HCT116 (cell line): ENCODE data around the gene DEPDC1B. TPM values are rescaled to one million over a fixed set of nuclear protein-coding genes. Genes with fewer than 3 reads are reported as not detected.

Experiments
- ATAC-seq: fragments of 200-7000 bp; cut with Tn5 transposase; 2 replicates; pipeline ENCODE4 v1.9.1; 2020; ENCODE audit warnings: mild to moderate bottlenecking, moderate library complexity
- BruUV-seq: library from RNA; stranded (reverse); fragments of 400-500 nt; replicated peaks from 2 replicates; lab custom pipeline; 2021; lab: Mats Ljungman, UMichigan
- CTCF ChIA-PET: fragments of 300-600 bp; sonication (Branson Sonifier 250); formaldehyde crosslinking; loops from one replicate; lab custom pipeline; 2021; ENCODE audit warnings: antibody characterized with exemption; lab: Charles Lee
- POLR2A ChIA-PET: fragments of 300-600, 350-600 bp; sonication (Branson Sonifier 250); formaldehyde crosslinking; loops from one replicate; lab custom pipeline; 2021; ENCODE audit warnings: antibody characterized with exemption; lab: Charles Lee
- RAD21 ChIA-PET, 2 experiments: fragments of 300-600 bp; sonication (Branson Sonifier 250); formaldehyde crosslinking; loops; one replicate each; lab custom pipeline; 2023; ENCODE audit warnings: low total read pairs in 2 of 2; ENCODE audit not compliant: uncharacterized antibody in 2 of 2, unreplicated experiment in 2 of 2, low non-redundant PET in 1 of 2; lab: Charles Lee
- DNase-seq: peaks from one replicate; pipeline ENCODE4 v3.0.0-alpha.2; 2010; ENCODE audit warnings: low read depth, low spot score
- H2AFZ ChIP-seq: fragments of 200-600 bp; shearing (Covaris generic), sonication (generic); 2 replicates; pipeline ENCODE4 v1.6.1; 2017; ENCODE audit warnings: low read depth, mixed run types, mixed read lengths, antibody characterized with exemption, low read length; ENCODE audit not compliant: poor library complexity, severe bottlenecking
- H3K27ac ChIP-seq: 2 replicates; pipeline ENCODE4 v1.5.1; 2012; ENCODE audit warnings: low read depth, low read length
- H3K27me3 ChIP-seq: fragments of 200-600 bp; sonication (generic); 2 replicates; pipeline ENCODE4 v1.6.1; 2016; ENCODE audit warnings: mixed run types, low read length, mixed read lengths; ENCODE audit not compliant: insufficient read depth
- H3K36me3 ChIP-seq, 2 experiments: fragments of 200-500 bp in 1 of 2; fragments of 200-600 bp in 1 of 2; sonication (Bioruptor generic) in 1 of 2; sonication (generic) in 1 of 2; 2 replicates each; pipeline versions ENCODE4 v1.5.1 to v1.6.1; 2014 to 2016; ENCODE audit warnings: low read length in 2 of 2, inconsistent platforms in 1 of 2, mixed read lengths in 1 of 2, mixed run types in 1 of 2; ENCODE audit not compliant: insufficient read depth in 2 of 2, control insufficient read depth in 1 of 2
- H3K4me1 ChIP-seq, 2 experiments: fragments of 200-600 bp in 1 of 2; sonication (generic) in 1 of 2; 2 replicates each; pipeline versions ENCODE4 v1.5.1 to v1.6.1; 2012 to 2017; ENCODE audit warnings: low read length in 2 of 2, inconsistent platforms in 1 of 2, mild to moderate bottlenecking in 1 of 2, mixed read lengths in 1 of 2, mixed run types in 1 of 2, moderate library complexity in 1 of 2; ENCODE audit not compliant: insufficient read depth in 2 of 2, control insufficient read depth in 1 of 2
- H3K4me2 ChIP-seq: fragments of 200-600 bp; sonication (generic); 2 replicates; pipeline ENCODE4 v1.6.1; 2017; ENCODE audit warnings: mixed run types, low read length, mixed read lengths
- H3K4me3 ChIP-seq, 2 experiments: fragments of 200-600 bp in 1 of 2; sonication (generic) in 1 of 2; replicated peaks in 1 of 2; 2 replicates each; pipeline ENCODE4 v1.5.1; 2011 to 2016; ENCODE audit warnings: low read length in 2 of 2, control low read depth in 1 of 2, low read depth in 1 of 2, mild to moderate bottlenecking in 1 of 2, mixed read lengths in 1 of 2, mixed run types in 1 of 2
- H3K79me2 ChIP-seq: fragments of 200-600 bp; sonication (generic); 2 replicates; pipeline ENCODE4 v1.6.1; 2017; ENCODE audit warnings: mild to moderate bottlenecking, mixed run types, low read length, moderate library complexity, mixed read lengths; ENCODE audit not compliant: insufficient read depth
- H3K9ac ChIP-seq: fragments of 200-600 bp; sonication (generic); 2 replicates; pipeline ENCODE4 v1.6.1; 2016; ENCODE audit warnings: low read length, mixed read lengths
- H3K9me2 ChIP-seq: fragments of 200-600 bp; sonication (generic), shearing (Covaris generic); 2 replicates; pipeline ENCODE4 v1.6.1; 2017; ENCODE audit warnings: mixed run types, mild to moderate bottlenecking, moderate library complexity; ENCODE audit not compliant: insufficient read depth
- H3K9me3 ChIP-seq, 2 experiments: fragments of 200-500 bp in 1 of 2; fragments of 200-600 bp in 1 of 2; sonication (Bioruptor generic) in 1 of 2; sonication (generic) in 1 of 2; 2 replicates each; pipeline ENCODE4 v1.6.1; 2014 to 2017; ENCODE audit warnings: low read length in 2 of 2, mixed read lengths in 2 of 2, inconsistent platforms in 1 of 2, low read depth in 1 of 2, mild to moderate bottlenecking in 1 of 2, mixed run types in 1 of 2, moderate library complexity in 1 of 2; ENCODE audit not compliant: control insufficient read depth in 1 of 2, insufficient read depth in 1 of 2
- H4K20me1 ChIP-seq: fragments of 200-600 bp; sonication (generic), shearing (Covaris generic); 2 replicates; pipeline ENCODE4 v1.6.1; 2017; ENCODE audit warnings: mixed run types, mild to moderate bottlenecking, moderate library complexity; ENCODE audit not compliant: insufficient read depth
- ATF3 ChIP-seq: IDR thresholded peaks from 2 replicates; pipeline ENCODE4 v1.6.1; 2012
- CBX3 ChIP-seq: IDR thresholded peaks from 2 replicates; pipeline ENCODE4 v1.6.1; 2012; ENCODE audit warnings: low read depth
- EGR1 ChIP-seq: IDR thresholded peaks from 2 replicates; pipeline ENCODE4 v1.6.1; 2012; ENCODE audit warnings: low read depth
- ELF1 ChIP-seq: IDR thresholded peaks from 2 replicates; pipeline ENCODE4 v1.6.1; 2012; ENCODE audit warnings: low read depth, borderline replicate concordance
- EZH2 ChIP-seq: fragments of 200-600 bp; sonication (generic); IDR thresholded peaks from 2 replicates; pipeline ENCODE4 v1.6.1; 2017; ENCODE audit warnings: antibody characterized with exemption, mixed run types
- EZH2phosphoT487 ChIP-seq: fragments of 200-600 bp; IDR thresholded peaks from 2 replicates; pipeline ENCODE4 v1.6.1; 2018; ENCODE audit warnings: antibody characterized with exemption, borderline replicate concordance
- FOSL1 ChIP-seq: IDR thresholded peaks from 2 replicates; pipeline ENCODE4 v1.6.1; 2012; ENCODE audit warnings: low read depth
- MAX ChIP-seq: IDR thresholded peaks from 2 replicates; pipeline ENCODE4 v1.6.1; 2012
- POLR2AphosphoS5 ChIP-seq: IDR thresholded peaks from 2 replicates; pipeline ENCODE4 v1.6.1; 2011; ENCODE audit warnings: mild to moderate bottlenecking, low read depth, low read length, moderate library complexity
- RAD21 ChIP-seq: IDR thresholded peaks from 2 replicates; pipeline ENCODE4 v1.6.1; 2012; ENCODE audit warnings: low read depth, mild to moderate bottlenecking
- REST ChIP-seq: IDR thresholded peaks from 2 replicates; pipeline ENCODE4 v1.6.1; 2012; ENCODE audit warnings: low read depth
- SIN3A ChIP-seq: IDR thresholded peaks from 2 replicates; pipeline ENCODE4 v1.6.1; 2012; ENCODE audit warnings: low read depth
- SP1 ChIP-seq: IDR thresholded peaks from 2 replicates; pipeline ENCODE4 v1.6.1; 2012; ENCODE audit warnings: low read depth
- SRF ChIP-seq: IDR thresholded peaks from 2 replicates; pipeline ENCODE4 v1.6.1; 2012; ENCODE audit warnings: low read depth
- TCF7L2 ChIP-seq: IDR thresholded peaks from 2 replicates; pipeline ENCODE4 v1.7.0; 2011; ENCODE audit warnings: borderline replicate concordance, inconsistent platforms; ENCODE audit not compliant: insufficient read depth, insufficient read length; ENCODE audit errors: extremely low read depth
- YY1 ChIP-seq: IDR thresholded peaks from 2 replicates; pipeline ENCODE4 v1.6.1; 2011; ENCODE audit warnings: low read length, low read depth, moderate library complexity, mild to moderate bottlenecking; ENCODE audit not compliant: insufficient replicate concordance; ENCODE audit errors: extremely low read depth
- ZBTB33 ChIP-seq: IDR thresholded peaks from 2 replicates; pipeline ENCODE4 v1.6.1; 2011; ENCODE audit warnings: mild to moderate bottlenecking, low read length, moderate library complexity; ENCODE audit not compliant: insufficient replicate concordance; ENCODE audit errors: extremely low read depth
- ZFX ChIP-seq: fragments of 450-650 bp; IDR thresholded peaks from 2 replicates; pipeline ENCODE4 v1.6.1; 2017
- intact Hi-C: fragments of 100-400 bp; cut with micrococcal nuclease; formaldehyde crosslinking; loops from 2 replicates; pipeline ENCODE4 v1.10.0; 2022
- total RNA-seq: library from RNA; stranded (reverse); gene quantifications from one replicate; pipeline ENCODE4 v1.2.1, GENCODE V29; 2021; ENCODE audit not compliant: unreplicated experiment

DEPDC1B gene
- total RNA-seq, 1 experiment from 2014 or later = 39.7 TPM

- no peak for TF ChIP-seq REST
- no peak for TF ChIP-seq SIN3A
- TF ChIP-seq EZH2phosphoT487 = no peak
- no peak for TF ChIP-seq ELF1
- no peak for TF ChIP-seq SP1
- TF ChIP-seq RAD21 = no peak
- no peak for TF ChIP-seq ZFX
- TF ChIP-seq YY1 = no peak
- no peak for TF ChIP-seq TCF7L2
- TF ChIP-seq MAX = no peak
- no peak for TF ChIP-seq CBX3
- no peak for TF ChIP-seq EZH2
- TF ChIP-seq FOSL1 = no peak
- TF ChIP-seq EGR1 = no peak
- TF ChIP-seq SRF = no peak
- TF ChIP-seq ATF3 = no peak
- TF ChIP-seq ZBTB33 = no peak
- TF ChIP-seq POLR2AphosphoS5 = no peak
- DNase-seq (no peak), ATAC-seq (no peak)
- H3K4me3 ChIP-seq = no peak overlapping the region
- ChIA-PET POLR2A (no interaction called here), RAD21 (no interaction called here), CTCF (no interaction called here)
- H3K36me3 ChIP-seq = peaks cover 0 to 5% of the 10 kb centered on the region in 2 experiments; a peak in 2 of 4 replicates
- intact Hi-C loops = no loop called here
- BruUV-seq = no TSS peak
- H3K79me2 ChIP-seq = no peaks in the 10 kb centered on the region
- H3K9me3 ChIP-seq = no peaks in the 10 kb centered on the region
- peaks cover 5% of the 10 kb centered on the region; the same call in 1 of the 2 replicates for H4K20me1 ChIP-seq
- H3K27me3 ChIP-seq = no peaks in the 10 kb centered on the region
- H3K27ac ChIP-seq = no peak overlapping the region
- no peak overlapping the region for H3K9ac ChIP-seq
- no peak overlapping the region for H3K4me2 ChIP-seq
- H3K9me2 ChIP-seq = no peaks in the 10 kb centered on the region
- no peak overlapping the region for H2AFZ ChIP-seq
- no peaks in the 10 kb centered on the region for H3K4me1 ChIP-seq
Measured at GRCh38 chr5:60597572-60598320, 102.2 kb downstream of the DEPDC1B start.
